Activated CD4-positive, alpha-beta T cell treated with anti-CD3 and anti-CD28 coated beads, Interleukin-2, amount 50 U/mL, for 16 hours (primary cell): Measurements from ENCODE around the gene ZDHHC14.
"Not testable (repeated sequence)": the region's sequence is repeated elsewhere in the genome, so short reads cannot be mapped to it uniquely, and the experiment has no call there.

Experiments used
- DNase-seq: peaks from one replicate; pipeline ENCODE4 v3.0.0-alpha.2; 2020

Gene ZDHHC14

DNA sequence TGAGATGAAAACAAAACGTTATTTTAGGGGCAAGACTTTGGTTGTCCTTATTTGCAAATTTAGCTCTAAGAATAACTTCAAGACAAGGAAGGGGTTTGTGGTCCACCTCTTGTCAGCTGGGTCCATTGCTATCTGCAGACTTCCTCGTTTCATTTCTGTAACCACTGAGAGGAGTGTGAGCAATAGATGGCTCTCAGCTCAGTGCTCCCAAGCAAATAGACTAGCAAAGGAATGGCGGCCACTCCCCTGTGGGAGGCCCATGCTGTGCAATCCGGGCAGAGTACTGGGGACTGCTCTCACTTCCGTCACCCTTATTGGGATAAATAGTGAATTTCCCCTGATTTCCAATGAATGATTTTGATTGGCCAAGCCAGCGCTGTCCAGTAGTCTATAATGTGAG, 176.6 kb downstream of the ZDHHC14 start:
- no peak for DNase-seq

DNA sequence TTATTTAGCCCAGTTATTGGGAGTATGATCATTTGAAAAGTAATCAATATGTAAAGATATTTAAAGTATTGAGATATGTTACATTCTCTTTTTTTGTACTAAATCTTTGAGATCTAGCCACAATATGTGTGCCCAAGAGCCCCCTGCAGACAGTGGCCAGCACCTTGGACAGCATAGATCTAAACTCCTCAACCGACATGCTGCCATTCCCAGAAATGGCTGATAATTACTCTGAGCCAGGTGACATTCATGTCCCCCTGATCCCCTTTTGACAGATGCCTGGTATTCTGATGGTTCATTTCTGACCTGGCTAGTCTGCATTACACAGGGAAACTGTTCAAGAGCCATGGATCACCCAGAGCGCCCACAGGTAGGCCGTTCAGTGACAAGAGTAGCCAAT, 177.1 kb downstream of the ZDHHC14 start:
- no peak for DNase-seq

DNA sequence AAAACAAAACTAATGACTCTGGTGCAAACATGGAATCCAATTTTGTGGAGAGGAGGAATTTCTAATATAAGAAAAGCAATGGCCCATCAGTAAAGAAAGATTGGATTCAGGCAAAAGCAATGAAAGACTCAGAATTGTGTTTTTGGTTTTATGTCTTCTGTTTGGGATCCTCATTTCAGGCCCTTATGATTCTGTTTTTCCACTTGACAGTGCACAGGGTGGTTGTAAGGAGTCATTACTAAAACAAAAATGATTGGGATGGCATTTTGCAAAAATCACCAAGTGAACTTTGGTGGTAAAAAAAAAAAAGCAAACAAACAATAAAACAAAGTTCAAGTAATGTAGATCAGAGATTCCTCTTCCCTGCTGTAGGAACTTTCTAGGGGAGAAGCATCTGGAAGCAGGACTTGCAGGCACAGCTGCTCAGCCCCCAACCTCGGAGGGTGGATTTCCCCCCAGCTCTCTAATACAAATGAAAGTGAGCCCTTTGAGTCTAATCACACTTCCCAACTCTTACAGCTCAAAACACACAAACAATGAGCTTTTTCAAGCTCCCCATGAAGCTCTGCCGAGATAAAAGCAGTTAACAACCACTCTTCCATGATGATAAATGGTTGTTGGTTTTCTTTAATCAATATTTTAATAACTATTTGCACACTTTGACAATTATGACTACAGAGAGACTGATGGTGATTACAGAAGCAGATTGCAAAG, 177.7 kb downstream of the ZDHHC14 start:
- DNase-seq = no peak

DNA sequence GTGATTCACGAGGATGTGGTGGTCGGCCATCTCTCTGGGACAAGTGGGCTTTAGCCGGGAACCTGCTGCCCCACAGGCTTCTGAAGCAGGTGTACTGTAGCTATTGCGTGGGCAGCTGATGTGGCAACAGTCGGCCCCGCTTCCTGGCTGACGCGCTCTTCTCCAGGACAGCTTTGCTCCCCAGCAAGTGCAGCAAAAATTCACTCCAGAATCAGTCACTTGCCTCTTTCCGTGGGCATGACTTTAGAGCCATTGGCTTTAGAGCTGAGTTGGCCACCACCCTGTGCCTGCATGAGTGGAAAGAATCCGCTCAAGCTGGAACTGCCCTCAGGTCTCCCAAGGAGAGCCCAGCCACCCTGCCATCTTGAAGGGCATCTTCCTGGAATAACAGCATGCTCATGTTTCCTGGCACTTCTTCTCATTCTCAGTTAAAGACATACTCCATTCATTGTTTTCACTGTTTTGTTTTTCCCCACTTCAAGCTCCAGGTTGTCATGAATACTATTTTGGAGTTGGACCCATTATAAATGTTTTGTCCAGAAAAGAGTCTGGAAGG, 178.3 kb downstream of the ZDHHC14 start:
- no peak for DNase-seq

DNA sequence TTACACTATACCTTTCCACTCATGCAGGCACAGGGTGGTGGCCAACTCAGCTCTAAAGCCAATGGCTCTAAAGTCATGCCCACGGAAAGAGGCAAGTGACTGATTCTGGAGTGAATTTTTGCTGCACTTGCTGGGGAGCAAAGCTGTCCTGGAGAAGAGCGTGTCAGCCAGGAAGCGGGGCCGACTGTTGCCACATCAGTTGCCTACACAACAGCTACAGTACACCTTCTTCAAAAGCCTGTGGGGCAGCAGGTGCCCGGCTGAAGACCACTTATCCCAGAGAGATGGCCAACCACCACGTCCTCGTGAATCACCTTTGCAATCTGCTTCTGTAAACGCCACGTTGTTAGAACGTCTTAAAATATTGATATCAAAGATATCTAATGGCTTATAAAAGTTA, 179.1 kb downstream of the ZDHHC14 start:
- DNase-seq = not testable (repeated sequence)

DNA sequence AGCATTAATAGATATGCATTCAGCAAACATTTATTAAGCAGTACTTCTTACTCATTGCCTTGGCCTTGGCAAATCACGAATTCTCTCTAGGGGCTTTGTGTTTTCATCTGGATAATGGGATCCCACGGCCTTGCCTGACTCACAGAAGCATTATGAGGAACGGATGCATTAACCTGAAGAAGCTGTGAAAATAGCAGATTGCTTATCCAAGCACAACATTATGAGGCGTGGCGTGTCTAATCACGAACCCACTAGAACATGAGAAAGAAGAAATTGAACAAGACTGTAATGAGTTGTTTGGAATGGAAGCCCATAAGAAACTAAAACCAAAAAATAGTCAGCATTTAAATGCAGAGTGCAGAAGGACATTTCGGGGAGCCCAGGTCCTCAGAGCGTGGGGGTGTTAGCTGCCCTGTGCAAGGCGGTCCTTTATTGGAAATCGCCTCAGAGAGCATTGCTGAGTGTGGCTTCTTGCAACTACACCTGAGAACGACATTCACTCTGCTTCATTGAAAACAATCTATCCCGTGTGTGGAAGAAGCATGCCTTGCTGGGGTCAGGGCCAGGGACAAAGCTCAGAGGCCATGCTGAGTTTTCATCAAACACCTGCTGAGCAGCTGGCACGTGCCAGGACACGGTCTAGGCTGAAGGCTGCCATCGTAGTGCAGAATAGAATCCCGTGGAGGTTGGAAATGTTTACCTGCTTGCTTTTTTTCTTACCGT, 179.9 kb downstream of the ZDHHC14 start:
- no peak for DNase-seq

DNA sequence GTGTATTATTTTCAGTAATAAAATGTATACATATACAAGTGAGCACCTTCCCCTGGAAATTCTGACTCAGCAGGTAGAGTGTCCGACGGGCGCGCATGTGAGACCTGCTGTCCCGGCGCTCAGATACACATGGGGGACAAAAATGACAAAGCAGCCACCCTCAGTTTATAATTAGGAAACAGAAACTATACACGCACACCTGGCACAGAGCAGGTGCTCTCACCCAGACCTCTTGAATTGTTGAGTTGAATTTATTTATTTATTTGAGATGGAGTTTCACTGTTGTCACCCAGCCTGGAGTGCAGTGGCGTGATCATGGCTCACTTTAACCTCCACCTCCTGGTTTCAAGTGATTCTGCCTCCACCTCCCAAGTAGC, 180.4 kb downstream of the ZDHHC14 start:
- no peak for DNase-seq

DNA sequence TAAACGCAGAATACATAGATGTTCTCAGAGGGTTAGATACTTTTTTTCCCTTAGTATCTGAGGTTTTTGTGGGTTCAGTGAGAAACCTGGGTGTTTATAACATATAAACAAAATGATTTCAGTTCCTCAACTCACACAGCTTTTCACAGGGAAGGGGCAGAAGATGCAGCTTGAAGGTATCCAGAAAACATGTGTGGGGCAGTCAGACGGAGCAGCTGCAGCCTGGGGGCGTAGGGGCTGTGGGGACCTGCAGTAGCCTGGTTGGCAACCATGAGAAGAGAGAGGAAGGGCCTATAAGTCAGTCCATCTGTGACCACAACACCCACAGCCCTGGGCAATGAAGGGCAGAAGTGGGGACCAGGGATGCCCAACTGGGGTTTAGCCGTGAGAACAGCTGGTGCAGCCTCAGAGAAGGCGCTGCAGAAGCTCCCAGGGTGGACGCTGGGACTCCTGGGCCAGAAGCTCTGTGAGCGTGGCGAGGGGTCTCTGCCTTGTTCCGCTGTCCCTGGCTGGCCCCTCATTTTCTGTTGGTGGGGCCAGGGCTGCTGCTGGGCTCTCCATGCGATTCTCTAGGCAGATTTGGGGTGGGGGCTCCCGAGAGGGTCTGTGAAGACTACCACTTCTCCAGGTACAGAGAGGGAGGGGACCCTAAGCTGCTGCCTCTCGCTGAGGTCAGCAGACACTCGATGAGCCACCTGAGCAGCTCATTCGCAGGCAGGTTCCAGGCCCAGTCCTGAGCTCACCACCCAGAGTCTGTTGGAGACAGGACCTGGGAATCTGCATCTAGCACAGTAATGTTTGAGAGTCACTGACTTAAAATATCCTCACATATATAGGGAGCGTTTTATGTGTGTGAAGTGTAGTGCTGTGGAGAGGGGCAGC, 181.2 kb downstream of the ZDHHC14 start:
- DNase-seq = no peak

DNA sequence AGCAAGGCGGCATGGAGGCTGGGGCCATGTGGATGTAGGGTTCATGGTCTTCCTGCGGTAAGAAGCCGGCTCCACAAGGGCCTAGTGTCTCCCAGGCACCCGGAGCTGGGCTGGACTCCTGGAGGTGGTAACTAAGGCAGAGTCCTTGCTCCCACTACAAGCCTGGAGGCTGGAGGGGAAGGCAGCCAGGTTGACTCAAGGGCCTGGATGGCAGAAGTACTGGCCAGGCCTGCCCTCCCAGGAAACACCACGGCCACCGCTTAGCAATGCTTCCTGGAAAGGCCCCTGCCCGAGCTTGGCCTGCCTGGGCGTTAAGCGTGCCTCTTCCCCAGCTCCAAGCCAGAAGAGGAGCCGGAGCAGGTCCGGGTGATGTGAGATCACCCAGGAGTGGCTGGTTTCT, 182.0 kb downstream of the ZDHHC14 start:
- DNase-seq = no peak

DNA sequence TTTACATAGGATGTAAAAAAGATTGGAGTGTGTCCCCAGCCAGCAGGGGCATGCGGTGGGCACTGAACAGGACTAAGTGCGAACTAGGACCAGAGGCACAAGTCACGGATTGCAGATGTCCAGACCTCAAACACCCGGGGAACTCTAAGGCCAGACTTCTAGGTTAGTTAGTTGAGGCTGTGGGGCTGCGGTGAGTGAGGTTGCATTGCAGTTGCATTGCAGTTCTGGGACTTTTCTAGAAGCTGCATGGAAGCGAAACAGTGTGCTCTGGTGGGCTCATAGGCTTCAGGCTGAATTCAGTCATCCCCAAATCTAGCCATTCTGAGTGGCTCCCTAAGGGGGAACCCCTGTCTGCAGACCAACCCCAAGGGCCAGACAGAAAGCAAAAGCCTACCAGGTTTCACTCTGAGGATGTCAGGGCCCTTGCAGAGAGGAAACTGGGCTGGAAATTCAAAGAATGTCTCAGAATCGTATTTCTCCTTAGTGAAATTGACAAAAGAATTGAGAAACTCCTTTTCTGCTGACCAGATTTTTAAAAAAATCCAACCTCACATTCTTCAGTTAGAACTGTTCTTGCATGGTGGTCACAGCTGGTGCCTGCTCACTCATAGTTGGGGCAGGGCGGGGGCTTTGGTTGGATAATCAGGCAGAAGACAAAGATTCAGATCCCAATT, 182.8 kb downstream of the ZDHHC14 start:
- peak; percentile 73 for DNase-seq

DNA sequence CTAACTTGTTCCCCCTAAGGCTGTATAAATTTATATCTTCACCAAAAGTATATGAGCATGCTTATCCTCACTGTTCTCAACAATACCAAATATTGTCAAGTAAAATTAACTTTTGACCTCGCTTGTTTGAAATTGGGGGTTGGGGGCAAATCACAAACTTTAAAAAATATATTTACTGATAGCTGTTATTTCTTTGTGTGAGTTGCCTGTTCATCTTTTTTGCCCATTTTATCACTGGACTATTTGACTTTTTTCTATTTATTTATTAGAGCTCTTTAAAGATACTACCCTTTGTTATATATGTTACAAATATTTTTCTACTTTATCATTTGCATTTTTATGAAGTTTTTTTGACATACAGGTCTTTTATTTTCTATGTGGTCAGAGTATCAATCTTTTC, 187.7 kb downstream of the ZDHHC14 start:
- no peak for DNase-seq

DNA sequence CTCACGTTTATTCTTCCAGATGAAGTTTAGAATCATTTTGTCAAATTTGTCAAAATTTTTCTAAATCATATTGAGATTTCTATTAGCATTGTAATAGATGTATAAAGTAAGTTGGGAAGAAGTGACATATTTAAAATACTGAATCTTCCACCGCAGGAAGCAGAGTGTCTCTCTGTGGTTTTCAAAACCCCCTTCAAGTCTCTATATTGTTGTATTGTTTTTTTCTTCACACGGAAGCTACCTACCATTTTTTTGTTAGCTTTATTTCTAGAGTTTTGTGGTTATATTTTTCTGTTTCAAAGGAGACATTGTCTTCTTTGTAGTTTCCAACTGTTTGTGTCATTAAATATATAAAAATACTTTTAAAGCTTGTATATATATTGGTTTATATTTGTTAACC, 188.6 kb downstream of the ZDHHC14 start:
- DNase-seq = peak; percentile 66

DNA sequence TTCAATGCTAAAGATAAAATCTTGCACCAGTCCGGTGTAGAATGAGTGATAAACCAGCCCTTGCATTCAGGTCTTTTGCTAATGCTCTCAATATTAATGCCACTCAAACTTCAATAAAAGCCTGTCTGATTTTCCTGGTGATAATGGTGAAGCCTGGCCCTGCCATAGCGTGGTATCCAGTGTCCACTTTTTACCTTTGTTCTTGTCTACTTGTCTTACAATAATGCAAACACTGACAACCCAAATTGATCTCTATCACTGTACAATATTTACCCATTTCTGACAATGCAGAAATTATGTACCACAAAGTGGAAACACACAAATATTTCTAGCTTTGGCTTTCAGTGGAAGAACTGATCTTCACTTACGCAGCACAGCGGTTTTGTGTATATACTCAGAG, 189.1 kb downstream of the ZDHHC14 start:
- DNase-seq = no peak

DNA sequence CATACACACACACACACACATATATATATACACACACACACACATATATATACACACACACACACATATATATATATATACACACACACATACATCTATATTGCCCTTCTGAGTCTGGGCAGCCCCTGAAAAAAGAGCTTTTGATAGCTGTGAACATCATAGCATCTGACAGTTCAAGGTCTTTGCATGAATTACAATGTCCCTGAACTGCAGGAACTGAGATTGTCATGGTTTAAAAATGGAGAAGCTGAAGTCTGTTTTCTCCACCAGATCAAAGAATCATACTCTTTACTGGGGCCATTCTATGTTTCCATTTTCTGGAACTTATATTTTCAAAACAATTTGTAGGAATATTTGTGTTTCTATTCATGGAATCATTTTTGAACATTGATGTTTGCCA, 189.8 kb downstream of the ZDHHC14 start:
- DNase-seq = no peak

DNA sequence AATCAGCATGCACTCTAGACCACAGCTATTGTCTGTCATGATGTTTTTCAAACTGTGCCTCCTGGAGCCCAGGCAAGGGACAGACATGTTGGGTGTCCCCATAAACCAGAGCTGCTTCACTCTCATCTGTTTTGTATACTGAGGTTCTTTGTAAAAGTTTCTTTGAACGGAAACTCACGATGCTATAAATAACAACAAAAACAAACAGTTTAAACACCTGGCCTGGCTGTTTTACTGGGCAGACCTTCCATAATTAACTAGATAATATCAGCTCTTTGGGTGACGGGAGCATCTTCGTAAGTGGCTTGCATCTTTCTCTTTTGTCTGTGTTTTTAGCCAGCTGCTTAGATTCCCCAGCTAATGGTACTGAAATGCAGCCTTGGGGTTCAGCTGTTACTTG, 190.3 kb downstream of the ZDHHC14 start:
- DNase-seq = no peak

DNA sequence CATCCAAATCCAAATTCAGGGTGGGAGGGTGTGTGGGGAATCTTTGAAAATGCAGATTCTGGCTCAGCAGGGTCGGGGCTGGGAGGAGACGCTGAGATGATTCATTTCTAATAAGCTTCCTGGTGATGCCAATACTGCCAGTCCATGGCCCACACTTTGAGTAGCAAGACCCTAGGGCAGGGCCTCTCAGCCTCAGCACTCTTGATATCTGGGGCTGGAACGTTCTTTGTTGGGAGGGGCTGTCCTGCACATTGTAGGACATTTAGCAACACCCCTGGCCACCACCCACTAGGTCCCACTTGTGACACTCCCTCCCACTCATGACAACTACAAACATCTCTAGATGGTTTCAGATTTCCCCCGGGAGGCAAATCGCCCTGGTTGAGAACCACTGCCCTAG, 191.0 kb downstream of the ZDHHC14 start:
- DNase-seq = no peak

DNA sequence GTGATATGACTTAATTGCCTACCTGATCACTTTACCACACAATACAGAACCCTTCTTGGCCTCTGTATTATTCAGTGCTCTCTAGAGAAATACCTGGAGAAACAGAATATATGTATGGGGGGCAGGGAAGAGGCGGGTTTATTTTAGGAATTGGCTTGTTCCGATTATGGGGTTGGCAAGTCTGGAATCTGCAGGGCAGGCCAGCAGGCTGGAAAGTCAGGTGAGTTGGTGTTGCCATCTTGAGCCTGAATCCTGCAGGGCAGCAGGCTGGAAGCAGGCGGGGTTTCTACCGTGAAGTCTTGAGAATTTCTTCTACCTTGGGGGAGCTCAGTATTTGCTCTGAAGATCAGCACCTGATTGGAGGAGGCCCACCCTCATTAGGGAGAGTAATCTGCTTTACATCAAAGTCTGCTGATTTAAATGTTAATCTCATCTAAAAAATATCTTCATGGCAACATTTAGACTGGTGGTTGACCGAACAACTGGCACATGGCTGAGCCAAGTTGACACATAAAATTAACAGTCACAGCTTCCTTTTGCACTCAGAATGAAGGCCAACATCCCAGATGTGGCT, 193.9 kb downstream of the ZDHHC14 start:
- DNase-seq = no peak

DNA sequence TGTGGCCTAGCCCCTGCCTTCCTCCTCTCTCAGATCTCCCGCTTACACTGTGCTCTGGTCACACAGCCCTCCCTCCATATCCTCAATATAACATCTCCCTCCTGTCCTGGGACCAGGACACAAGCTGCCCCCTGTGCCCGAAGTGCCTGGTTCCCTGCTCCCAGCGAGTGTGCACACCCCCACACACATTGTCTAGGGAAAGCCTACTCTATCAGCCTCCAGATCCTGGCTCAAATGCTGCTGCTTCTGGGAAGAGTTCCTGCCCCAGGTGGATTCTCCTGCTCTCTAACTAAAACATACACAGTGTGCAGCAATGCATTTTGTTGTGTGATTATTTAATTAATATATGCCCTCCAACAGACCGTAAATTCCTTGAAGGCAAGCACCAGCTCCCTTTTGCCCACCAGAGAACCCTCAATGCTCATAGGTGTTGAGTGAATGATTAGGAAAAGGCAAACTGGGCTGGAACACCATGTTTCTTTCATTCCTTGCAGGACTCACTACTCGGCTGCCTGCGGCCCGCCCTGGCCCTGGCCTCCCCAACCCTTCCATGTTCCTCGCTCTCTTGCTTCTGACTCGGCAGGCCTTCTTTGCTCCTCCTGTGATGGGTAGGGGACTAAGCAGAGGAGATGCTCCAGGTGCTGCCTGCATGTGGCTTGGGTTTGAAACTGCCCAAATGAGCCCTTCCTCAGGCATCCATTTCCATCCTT, 194.6 kb downstream of the ZDHHC14 start:
- DNase-seq = no peak

DNA sequence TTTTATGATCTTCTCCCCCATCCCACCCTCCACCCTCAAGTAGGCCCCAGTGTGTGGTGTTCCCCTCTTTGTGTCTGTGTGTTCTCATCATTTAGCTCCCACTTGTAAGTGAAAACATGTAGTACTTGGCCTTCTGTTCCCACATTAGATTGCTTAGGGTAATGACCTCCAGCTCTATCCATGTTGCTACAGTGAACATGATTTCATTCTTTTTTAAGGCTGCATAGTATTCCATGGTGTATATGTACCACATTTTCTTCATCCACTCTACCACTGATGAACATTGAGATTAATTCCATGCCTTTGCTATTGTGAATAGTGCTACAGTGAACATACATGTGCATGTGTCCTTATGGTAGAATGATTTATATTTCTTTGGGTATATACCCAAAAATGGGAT, 196.0 kb downstream of the ZDHHC14 start:
- not testable (repeated sequence) for DNase-seq

DNA sequence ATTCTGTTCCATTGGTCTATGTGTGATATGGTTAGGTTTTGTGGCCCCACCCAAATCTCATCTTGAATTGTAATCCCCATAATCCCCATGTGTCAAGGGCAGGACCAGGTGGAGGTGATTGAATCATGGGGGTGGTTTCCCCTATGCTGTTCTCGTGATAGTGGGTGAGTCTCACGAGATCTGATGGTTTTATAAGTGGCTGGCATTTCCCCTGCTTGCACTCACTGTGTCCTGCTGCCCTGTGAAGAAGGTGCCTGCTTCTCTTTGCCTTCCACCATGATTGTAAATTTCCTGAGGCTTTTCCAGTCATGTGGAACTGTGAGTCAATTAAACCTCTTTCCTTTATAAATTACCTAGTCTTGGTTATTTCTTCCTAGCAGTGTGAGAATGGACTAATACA, 197.5 kb downstream of the ZDHHC14 start:
- not testable (repeated sequence) for DNase-seq

DNA sequence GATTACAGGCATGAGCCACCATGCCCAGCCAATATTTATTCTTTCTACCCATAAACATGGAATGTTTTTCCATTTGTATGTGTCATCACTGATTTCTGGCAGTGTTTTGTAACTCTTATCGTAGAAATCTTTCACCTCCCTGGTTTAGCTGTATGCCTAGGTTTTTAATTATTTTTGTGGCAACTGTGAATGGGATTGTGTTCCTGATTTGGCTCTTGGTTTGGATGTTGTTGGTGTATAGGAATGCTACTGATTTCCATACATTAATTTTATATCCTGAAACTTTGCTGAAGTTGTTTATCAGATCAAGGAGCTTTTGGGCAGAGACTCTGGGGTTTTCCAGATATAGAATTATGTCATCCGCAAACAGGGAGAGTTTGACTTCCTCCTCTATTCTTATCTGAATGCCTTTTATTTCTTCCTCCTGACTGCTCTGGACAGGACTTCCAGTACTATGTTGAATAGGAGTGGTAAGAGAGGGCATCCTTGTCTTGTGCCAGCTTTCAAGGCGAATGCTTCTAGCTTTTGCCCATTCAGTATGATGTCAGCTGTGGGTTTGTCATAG, 198.6 kb downstream of the ZDHHC14 start:
- DNase-seq = no peak
